GM21515 (cell line): ENCODE data around the gene LAMA4.

Experiments used
- ATAC-seq: cut with Tn5 transposase; IDR thresholded peaks from one replicate; pipeline ENCODE4 v1.9.1; 2021; ENCODE audit not compliant: unreplicated experiment

LAMA4 gene

DNA sequence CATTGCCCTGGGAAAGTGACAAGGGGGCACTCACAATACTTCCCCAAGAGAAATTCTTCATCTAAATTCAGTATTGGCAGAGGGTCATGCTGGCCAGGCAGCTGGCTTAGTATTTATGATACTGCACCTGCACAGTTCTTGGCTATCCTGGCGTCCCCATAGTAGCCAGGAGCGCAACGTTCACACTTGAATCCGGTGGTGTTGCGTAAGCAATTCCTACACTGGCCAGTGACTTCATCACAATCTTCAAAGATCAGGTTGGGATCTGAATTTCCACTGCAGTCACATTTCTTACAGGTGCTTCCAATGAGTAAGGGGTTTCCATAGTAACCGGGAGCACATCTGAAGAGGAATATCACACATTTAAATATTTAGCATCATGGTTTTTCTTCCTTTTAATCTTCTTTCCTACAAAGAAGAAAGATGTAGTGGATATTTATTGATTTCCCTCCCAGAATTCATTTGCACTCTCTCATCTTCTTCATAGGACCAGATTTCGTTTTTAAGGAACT is 62.8 kb downstream of the LAMA4 start:
- ATAC-seq = no peak

- ATAC-seq = no peak
Observed at GRCh38 chr6:112190164-112190563, 64.2 kb downstream of the LAMA4 start.

GRCh38 chr6:112189494-112189893 is 64.9 kb downstream of the LAMA4 start:
- no peak for ATAC-seq

DNA sequence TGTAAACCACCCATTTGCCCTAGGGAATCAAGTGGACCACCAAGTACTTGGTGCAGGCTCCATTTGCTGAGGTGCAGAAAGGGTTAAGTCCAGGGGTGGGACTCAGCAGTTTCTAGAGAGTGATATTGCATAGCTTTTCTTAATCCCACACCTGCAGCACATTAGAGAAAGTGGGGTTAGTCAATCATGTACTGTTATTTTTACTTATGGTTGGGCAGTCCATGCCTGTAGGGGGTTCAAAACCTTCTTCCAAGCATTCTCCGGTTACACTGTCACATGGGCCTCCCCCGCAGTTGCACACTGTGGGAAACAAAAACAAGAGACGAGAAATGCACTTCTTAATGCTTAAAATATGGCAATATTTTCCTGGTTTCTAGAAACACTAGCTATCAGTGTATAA is 65.5 kb downstream of the LAMA4 start:
- ATAC-seq = no peak

- no peak for ATAC-seq
Observed at GRCh38 chr6:112187736-112188135, 66.6 kb downstream of the LAMA4 start.

DNA sequence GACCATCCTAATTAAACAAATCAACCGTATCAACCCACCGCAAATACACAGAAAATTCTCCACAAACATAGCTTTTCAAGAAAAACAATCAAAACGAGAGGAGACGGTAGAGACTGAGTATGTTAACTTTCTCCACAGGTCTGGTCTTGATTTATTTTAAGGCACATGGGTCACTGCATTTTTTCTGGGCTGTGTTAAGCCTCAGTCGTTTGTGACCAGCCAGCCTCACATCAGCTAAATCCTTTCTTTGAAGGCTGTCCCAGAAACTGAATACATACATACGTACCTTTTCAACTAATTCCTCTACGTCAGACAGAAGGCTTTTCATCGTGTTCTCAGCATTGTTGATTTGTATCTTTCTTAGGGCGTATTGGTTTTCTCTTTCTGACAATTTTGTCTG is 69.4 kb downstream of the LAMA4 start:
- no peak for ATAC-seq

- no peak for ATAC-seq
Observed at GRCh38 chr6:112183271-112183671, 71.1 kb downstream of the LAMA4 start.

DNA sequence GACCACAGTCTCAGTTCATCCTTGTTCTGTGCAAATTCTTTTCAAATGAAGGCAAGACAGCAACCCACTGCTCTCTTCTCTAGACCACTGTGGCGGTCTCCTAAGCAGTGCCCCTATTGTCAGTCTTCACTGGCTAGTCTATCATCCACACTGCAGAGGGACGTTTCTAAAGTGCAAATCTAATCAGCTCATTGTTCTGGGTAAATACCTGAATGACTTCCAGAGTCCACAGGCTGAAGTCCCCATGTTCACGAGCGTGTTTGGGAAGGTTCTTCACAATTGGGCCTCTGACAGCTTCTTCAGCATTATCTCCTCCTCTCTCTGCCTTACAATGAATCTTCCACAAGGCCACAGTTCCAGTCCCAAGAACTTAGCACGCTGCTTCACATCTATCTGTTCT is 73.2 kb downstream of the LAMA4 start:
- no peak for ATAC-seq

- ATAC-seq = peak; percentile 82
Observed at GRCh38 chr6:112180095-112180820, 74.1 kb downstream of the LAMA4 start.

- no peak for ATAC-seq
Observed at GRCh38 chr6:112179631-112180030, 74.7 kb downstream of the LAMA4 start.

- no peak for ATAC-seq
Observed at GRCh38 chr6:112178846-112179245, 75.5 kb downstream of the LAMA4 start.

DNA sequence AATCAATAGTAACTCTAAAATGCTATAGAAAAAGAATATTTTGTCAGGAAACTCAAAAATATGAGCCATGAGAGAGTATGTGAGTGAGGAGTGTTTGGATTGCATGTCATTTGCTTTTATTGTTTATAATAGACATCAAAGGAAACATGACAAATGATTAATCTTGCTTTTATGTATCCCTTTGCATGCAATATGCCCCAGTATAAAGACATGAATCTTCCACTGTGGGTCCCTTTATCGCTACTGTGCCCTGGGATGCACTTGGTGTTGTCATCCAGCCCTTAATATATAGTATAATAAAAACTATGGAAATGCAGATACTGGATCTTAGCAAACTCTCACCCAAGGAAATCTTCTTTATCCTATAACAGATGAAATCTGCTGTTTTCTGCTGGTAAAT is 77.3 kb downstream of the LAMA4 start:
- no peak for ATAC-seq

DNA sequence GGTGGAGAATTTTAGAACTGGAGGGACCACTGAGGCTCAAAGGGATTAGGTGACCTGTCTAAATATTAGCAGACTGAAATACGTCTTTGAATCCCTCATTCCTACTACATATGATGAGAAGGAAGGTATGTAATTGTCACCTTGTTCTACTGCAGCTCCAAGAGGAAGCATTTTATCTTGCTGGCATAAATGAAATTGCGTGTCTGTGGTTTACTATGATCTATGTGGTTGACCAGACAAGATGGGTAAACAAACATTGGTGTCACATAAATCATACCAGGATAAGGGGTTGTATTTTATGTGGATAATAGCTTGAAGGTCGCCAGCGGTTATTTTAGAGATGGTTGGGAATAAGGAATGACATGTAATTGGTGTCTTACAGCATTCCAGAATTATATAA is 78.2 kb downstream of the LAMA4 start:
- ATAC-seq = no peak

DNA sequence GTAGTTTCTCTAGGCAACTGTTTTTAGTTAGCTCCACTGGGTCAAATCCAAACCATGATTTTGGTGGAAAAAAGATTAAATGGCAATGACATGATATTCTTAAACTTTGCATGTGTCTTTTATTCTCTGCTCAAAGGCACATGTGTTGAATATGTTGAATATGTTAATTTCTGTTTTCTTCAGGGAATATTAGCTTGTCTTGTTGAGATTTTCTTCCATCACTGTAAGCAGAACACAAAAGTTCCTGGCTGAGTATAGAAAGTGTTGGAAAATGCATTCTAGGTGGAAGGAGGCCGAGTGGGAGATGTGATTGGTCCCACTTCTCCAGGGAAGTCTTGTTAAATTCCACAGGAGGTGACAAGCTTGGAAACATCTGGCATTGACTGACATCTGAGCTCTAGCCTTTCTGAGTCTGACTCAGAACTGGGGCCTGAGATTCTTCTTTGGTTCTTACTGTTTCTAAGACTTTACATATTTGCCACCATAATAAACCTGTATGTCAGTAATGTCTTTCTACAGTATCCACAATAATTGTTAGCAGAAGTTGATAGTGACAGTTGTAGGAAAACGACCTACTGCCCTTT is 81.1 kb downstream of the LAMA4 start:
- no peak for ATAC-seq

DNA sequence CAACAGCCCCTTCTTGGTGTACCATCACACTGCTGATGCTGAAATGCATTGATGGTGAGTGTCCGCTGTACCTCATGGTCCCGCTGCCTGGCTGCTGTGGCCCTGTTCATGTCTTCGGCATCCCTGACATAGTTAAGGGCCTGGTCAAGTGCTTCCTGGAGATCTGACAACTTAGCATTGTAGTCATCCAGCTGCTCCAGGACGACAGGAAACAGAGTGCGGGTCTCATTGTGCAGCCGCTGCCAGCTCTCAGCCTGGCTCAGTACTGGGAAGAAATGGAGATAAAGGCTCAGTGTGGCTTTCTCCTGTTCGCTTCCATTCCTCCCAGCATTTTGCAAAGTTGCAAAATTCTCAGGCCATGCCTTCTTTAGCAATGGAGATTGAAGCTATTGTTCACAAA is 81.8 kb downstream of the LAMA4 start:
- no peak for ATAC-seq

DNA sequence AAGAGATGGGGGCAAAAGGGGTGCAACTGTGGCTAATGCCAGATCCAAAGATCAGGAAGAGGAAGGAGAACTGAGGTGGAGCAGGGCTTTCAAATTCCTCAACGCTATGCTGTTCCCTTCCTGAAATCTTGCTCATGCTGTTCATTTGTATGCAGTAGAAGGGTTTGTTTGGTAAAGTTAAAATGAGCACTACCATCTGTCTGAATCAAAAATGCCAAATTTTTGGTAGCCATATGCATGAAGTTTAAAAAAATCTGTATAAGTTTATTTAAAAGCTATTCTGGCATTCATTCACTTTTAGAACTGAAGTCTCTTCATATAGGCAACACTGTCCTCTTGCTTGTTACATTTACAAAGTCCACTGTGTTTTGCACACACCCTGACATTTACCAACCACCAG is 84.8 kb downstream of the LAMA4 start:
- ATAC-seq = no peak

- peak; percentile 99 for ATAC-seq
Observed at GRCh38 chr6:112163295-112164257, 90.8 kb downstream of the LAMA4 start.

DNA sequence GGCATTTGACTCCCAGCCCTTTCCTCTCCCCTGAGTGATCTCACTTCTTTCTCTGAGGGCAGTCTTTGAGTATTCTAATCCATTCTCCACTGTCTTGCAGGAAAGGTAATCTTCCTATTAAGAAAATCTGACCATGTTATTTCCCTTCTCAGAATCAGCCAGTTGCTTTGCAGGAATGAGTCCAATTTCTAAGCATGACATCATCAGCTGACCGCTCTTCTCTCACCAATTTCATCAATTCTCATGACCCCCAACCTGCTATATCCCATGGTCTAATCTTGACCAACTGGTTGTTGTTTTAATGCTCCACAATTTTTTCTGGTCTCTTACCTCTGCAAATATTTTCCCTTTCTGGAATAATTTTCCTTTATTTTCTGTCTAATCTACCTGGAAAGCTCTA is 93.6 kb downstream of the LAMA4 start:
- no peak for ATAC-seq

DNA sequence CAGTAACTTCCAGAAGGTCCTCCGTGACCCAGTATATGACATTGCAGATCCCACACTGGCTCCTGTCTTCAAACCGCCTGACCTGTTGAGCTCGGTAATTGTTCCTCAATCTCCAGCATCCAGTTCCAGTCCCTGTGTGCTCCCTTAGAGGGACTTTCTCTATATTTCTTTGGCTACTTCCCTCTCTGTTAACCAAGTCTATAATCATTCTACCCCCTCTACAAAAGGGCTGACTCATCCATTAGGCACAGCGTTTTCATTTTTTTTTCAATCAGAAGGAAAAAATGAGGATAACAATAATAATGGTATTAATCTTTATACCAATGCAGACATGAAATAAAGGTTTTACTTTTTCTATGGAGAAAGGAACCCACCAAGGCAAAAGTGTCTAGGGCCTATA is 97.7 kb downstream of the LAMA4 start:
- ATAC-seq = no peak

DNA sequence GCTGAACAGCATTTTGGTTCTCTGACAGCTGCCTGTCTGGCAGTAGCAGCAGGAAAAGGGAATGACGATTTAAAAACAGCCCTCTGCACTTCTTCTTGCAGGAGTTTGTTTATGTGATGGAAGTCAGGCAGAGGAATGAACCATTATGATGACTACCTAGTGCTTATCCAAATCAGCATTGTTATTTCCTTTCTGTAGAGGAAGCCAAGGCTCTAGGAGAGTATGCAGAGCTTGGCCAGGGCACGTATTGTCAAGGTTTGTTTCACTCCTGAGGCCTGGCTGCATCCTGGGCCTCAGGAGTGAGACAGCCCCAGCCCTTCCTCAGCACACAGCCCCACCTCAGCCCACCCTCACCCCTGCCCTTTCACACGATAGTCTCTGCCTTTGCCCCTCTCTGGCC is 98.5 kb downstream of the LAMA4 start:
- ATAC-seq = no peak

DNA sequence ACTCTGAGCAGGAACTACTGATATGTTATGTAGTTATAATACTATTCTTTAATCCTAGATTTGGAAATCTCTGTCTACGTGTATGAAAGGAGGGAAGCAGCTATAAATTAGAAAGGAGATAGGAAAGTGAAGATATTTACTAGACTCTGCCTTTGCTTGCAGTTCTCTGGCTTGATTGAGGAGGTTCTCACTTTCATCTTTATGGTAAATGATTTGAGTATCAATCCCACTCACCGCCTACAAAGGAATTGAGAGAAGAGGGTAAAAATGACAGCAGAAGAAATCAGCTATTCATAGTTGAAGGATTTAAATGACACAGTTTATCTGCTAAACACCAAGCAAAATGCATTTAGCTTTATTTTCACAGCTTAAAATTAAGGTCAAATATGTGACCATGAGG is 99.7 kb downstream of the LAMA4 start:
- ATAC-seq = no peak
